Uterus (tissue), 2 donors: Measurements from ENCODE around the gene EIF3L.

Experiments used
- POLR2A ChIP-seq, 2 donors: fragments of 450-650 bp; IDR thresholded peaks; one replicate each; pipeline ENCODE4 v1.6.1; 2016; ENCODE audit warnings: antibody characterized with exemption in 2 of 2, mild to moderate bottlenecking in 1 of 2, moderate library complexity in 1 of 2
- TF ChIP-seq, protein P1 (sequence below), 4 experiments: fragments of 200-600 bp in 2 of 4; fragments of 450-650 bp in 2 of 4; sonication (generic) in 2 of 4; IDR thresholded peaks; one replicate each; pipeline ENCODE4 v1.5.1; 2016 to 2019; ENCODE audit warnings: antibody characterized with exemption in 4 of 4, mild to moderate bottlenecking in 2 of 4, moderate library complexity in 1 of 4

DNA sequence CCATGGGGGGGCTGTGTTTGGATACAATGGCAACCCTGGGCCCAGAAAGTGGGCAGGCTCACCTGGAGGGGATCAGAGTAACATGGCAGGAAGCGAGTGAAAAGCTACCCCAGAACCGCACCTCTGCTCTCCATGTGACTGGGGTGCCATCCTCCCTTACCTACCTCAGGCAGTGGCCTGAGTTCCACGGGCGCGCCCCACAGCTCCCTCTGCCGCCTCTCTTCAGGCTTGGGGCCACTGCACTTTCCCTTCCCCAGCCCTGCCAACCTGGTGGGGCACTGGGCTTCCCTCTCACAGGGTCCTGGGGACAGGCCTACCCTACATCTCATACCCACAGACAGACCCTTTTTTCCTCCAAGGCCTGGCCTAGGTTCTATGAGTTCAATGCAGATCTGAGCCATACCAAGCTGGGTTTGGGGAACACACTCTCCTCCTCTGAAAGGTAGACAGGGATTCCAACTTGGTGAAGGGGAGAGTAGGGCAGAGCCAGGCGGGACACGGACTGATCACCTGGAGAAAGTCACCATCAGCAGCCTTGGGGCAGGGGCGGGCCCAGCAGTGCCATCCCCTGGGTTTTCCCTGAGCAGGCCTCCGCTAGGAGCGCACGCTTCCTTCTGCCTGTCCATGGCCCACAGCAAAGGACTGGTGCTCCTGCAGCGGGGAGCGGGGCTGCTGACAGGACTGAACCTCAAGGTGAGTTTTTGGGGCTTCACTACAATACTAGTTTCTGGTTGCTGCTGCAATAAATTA is 19.0 kb upstream of the EIF3L start:
- TF ChIP-seq POLR2A (IDR thresholded peaks at IDR 0.05): no peak
- TF ChIP-seq, protein P1, sequence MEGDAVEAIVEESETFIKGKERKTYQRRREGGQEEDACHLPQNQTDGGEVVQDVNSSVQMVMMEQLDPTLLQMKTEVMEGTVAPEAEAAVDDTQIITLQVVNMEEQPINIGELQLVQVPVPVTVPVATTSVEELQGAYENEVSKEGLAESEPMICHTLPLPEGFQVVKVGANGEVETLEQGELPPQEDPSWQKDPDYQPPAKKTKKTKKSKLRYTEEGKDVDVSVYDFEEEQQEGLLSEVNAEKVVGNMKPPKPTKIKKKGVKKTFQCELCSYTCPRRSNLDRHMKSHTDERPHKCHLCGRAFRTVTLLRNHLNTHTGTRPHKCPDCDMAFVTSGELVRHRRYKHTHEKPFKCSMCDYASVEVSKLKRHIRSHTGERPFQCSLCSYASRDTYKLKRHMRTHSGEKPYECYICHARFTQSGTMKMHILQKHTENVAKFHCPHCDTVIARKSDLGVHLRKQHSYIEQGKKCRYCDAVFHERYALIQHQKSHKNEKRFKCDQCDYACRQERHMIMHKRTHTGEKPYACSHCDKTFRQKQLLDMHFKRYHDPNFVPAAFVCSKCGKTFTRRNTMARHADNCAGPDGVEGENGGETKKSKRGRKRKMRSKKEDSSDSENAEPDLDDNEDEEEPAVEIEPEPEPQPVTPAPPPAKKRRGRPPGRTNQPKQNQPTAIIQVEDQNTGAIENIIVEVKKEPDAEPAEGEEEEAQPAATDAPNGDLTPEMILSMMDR (IDR thresholded peaks at IDR 0.05): no peak
